ENCODE data around the gene DLG2. TPM values are rescaled to one million over a fixed set of nuclear protein-coding genes. Genes with fewer than 3 reads are reported as not detected.

Gene DLG2
- total RNA-seq, 1 experiment from 2014 or later, result 17.5 TPM

- TF ChIP-seq SOX15 (CRISPR knock-in tag; IDR thresholded peaks at IDR 0.05), result no peak
- TF ChIP-seq NFE2L1 (CRISPR knock-in tag; IDR thresholded peaks at IDR 0.05), result no peak
- TF ChIP-seq SMAD3 (CRISPR knock-in tag; IDR thresholded peaks at IDR 0.05; ENCODE audit: borderline replicate concordance), result no peak
- no peak for TF ChIP-seq NFYB (CRISPR knock-in tag; conservative IDR thresholded peaks at IDR 0.05; ENCODE audit: low read depth)
- no peak for TF ChIP-seq JAZF1 (CRISPR knock-in tag; IDR thresholded peaks at IDR 0.05)
- no peak for TF ChIP-seq E2F5 (CRISPR knock-in tag; IDR thresholded peaks at IDR 0.05)
Observed at GRCh38 chr11:83666149-83666548, 1961.0 kb downstream of the DLG2 start (continued).

- no peak overlapping the region for H3K27ac Mint-ChIP-seq
- no peak overlapping the region for H3K4me3 Mint-ChIP-seq
- ChIA-PET CTCF (interaction anchor here (0.6 to 1.3 kb wide), 2 partner anchors 414 to 1564 kb away, joined by 3 read pairs; no protein-coding TSS in a partner anchor), POLR2A (no interaction called here)
- ATAC-seq (no peak), DNase-seq (ENCODE audit: low spot score) (no peak)
- H3K27me3 Mint-ChIP-seq (ENCODE audit: low read depth), result no peaks in the 10 kb centered on the region
- no peaks in the 10 kb centered on the region for H3K36me3 Mint-ChIP-seq
- H3K4me1 Mint-ChIP-seq, result peaks cover 46% of the 10 kb centered on the region
- no peaks in the 10 kb centered on the region for H3K9me3 Mint-ChIP-seq
- no peak for TF ChIP-seq TEAD4 (CRISPR knock-in tag; IDR thresholded peaks at IDR 0.05)
Observed at GRCh38 chr11:83663988-83664387, 1963.2 kb downstream of the DLG2 start.

- no peak overlapping the region for H3K27ac Mint-ChIP-seq
- TF ChIP-seq TCF7 (CRISPR knock-in tag; IDR thresholded peaks at IDR 0.05; ENCODE audit: low read depth) (no peak), EMX1 (CRISPR knock-in tag; IDR thresholded peaks at IDR 0.05) (no peak), PREB (CRISPR knock-in tag; IDR thresholded peaks at IDR 0.05; ENCODE audit: borderline replicate concordance) (no peak), FOXP4 (CRISPR knock-in tag; IDR thresholded peaks at IDR 0.05) (no peak), ATF2 (CRISPR knock-in tag; IDR thresholded peaks at IDR 0.05; ENCODE audit: borderline replicate concordance, low read depth) (no peak), MAX (CRISPR knock-in tag; IDR thresholded peaks at IDR 0.05) (no peak), ARID4B (CRISPR knock-in tag; IDR thresholded peaks at IDR 0.05; ENCODE audit: borderline replicate concordance) (no peak)
- ATAC-seq (no peak), DNase-seq (ENCODE audit: low spot score) (no peak)
- H3K4me1 Mint-ChIP-seq, result peaks cover 46% of the 10 kb centered on the region
- CTCF ChIA-PET, result no interaction called here
- POLR2A ChIA-PET, result no interaction called here
- H3K9me3 Mint-ChIP-seq, result no peaks in the 10 kb centered on the region
- H3K36me3 Mint-ChIP-seq, result no peaks in the 10 kb centered on the region
- H3K4me3 Mint-ChIP-seq, result no peak overlapping the region
- no peaks in the 10 kb centered on the region for H3K27me3 Mint-ChIP-seq (ENCODE audit: low read depth)
Observed at GRCh38 chr11:83663446-83663845, 1963.7 kb downstream of the DLG2 start.

Measured in WTC11 (cell line).